ENCODE measurements around the gene CDC23.

GRCh38 chr5:138192826-138193225, 20.3 kb downstream of the CDC23 start:
- TF ChIP-seq CTCF (IDR thresholded peaks at IDR 0.05; ENCODE audit: low read depth, low read length, poor library complexity, severe bottlenecking) (no peak), EZH2phosphoT487 (IDR thresholded peaks at IDR 0.05; ENCODE audit: borderline replicate concordance, low read length) (no peak)

Measured in DOHH2 (cell line).